ENCODE results near the gene DEGS2.

- no peak for TF ChIP-seq CTCF (conservative IDR thresholded peaks at IDR 0.05)
- no peak for TF ChIP-seq EZH2 (IDR thresholded peaks at IDR 0.05; ENCODE audit: low read depth)
These were observed 32.8 kb upstream of the DEGS2 start for GRCh38 chr14:100192250-100192671.
